ENCODE data around the gene PDE2A.

DNA sequence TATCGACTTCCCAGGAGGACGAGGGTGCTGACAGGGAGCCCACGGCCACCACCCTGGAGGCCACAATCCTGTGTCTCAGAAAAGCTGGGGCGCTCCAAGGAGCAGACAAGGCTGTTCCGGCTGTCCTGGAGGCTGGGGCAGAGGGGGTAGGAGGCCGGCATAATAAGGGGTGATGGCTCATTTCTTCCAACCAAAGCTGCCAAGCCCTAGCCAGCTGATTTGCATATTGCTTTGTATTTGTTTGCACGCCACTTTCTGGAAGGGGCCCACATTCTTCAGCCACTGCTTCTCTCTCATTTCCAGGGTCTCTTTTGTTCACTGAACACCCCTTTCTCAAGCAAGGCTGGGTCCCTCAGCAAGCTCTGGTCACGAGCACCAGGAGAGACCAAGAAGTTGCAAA, 4.7 kb downstream of the PDE2A start:
- TF ChIP-seq EZH2 (IDR thresholded peaks at IDR 0.05) (no peak), POLR2AphosphoS5 (IDR thresholded peaks at IDR 0.05; ENCODE audit: borderline replicate concordance, low read depth, low read length) (no peak)
